GM19035 (cell line): ENCODE results near the gene CHST15.

ENCODE experiments used
- ATAC-seq: cut with Tn5 transposase; IDR thresholded peaks from one replicate; pipeline ENCODE4 v1.9.1; 2021; ENCODE audit not compliant: unreplicated experiment

Gene CHST15

GRCh38 chr10:124032087-124032935 is 61.1 kb downstream of the CHST15 start:
- ATAC-seq, result no peak

GRCh38 chr10:124030492-124031110 is 62.8 kb downstream of the CHST15 start:
- ATAC-seq, result no peak

GRCh38 chr10:124030061-124030460 is 63.3 kb downstream of the CHST15 start:
- ATAC-seq, result no peak

DNA sequence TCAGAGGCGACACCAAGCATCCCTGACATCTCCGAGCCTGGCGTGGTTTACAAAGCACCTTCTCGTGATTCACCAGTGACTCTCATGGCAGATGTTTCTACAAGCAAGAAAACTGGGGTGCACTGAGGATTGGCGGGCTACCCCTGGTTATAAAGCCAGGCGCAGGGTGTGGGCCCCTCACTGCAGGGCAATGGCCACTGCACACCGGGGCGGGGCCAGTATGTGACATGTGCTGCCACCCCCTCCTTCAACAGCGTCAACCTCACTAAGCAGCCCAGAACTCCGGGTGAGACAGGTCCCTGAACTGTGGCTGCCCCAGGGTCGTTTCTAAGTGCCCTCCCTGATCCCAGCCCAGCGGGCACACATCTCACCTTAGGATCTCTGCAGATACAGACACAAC is 63.8 kb downstream of the CHST15 start:
- ATAC-seq, result no peak

DNA sequence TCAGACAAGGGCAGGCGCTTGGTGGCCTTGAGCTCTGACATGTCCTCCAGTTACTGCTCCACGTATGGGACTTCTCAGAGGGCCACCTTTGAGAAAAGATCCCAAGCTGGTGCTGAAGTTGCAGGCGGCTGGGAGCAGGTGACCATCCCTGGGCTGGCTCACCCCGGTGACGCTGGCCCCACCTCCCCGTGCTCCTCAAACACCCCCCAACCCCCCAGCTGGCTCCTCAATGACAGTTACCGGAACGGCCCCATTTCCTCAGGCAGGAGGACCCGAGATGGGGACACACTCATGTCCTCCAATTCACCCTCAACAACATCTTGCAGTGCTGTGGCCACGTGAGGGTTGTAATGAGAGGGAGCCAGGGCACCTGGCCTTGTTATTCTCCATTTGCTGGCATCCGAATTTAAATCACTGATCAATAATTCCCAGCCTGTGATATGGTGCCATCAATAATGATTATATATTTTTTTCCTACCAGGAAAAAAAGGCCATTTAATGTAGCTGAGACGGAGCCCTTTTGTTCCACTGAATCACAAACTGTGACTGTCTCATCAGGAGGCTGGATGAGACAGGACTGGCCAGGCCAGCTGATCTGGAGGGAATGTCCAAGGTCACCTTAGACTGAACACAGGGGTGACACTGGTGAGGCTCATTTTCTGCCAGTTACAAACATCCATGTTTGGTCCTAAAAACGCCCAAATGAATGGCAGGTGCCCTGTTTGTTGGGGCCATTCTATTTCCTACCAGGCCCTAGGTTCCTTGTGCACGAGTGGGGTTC is 64.5 kb downstream of the CHST15 start:
- ATAC-seq, result no peak

- no peak for ATAC-seq
Observed at GRCh38 chr10:124027651-124028050, 65.7 kb downstream of the CHST15 start.

GRCh38 chr10:124027031-124027611 is 66.3 kb downstream of the CHST15 start:
- no peak for ATAC-seq

DNA sequence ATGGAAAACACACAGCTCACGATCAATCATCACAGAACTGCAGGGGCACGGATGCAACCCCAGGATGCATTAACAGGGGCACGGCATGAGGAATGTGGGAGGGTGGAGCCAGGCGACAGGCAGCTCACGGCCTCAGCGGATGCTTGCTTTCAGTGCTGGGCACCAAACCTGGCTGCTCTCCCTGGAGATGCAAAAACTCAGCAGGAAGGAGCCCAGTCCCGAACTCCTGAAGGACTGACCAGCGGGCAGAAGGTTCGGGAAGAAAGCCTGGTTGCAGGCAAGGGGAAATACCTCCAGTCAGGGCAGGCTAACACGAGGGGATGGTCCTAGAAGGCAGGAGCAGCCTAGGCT is 66.8 kb downstream of the CHST15 start:
- ATAC-seq, result no peak

DNA sequence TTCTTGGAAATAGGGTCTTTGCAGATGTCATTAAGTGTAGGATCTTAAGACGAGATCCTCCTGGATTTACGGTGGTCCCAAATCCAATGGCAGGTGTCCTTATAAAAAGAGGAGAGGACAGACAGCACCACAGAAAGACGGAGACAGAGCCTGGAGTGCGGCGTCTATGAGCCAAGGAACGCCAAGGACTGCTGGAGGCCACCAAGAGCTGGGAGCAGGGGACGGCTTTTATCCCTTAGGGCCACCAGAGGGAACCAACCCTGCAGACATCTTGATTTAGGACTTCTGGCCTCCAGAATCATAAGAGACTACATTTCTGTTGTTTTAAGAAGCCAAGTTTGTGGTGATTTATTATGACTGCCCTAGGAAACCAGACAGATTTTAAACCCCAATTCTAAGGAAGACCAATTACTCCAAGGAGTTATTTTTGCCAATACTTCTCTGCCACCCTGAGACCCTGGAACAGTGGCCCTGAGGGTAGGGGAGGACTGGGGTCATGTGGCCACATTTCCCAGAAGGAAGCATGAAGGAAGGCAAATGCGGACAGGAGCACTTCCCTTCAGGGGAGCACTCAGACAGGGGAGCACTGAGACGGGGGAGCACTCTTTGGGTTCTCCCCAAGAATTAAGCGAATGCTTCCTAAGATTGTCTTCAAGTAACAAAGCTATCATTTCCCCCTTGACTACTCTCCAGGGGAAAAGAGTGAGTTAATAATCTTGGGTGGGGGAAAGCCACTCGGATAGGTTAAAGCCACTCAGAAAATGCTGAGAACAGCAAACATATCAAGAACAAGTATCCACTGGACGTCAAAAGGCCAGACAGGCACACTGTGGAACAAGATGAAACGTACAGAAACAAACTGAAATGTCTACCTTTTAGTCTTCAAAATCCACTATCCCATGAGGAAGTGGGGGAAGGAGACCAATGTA is 67.5 kb downstream of the CHST15 start:
- no peak for ATAC-seq

DNA sequence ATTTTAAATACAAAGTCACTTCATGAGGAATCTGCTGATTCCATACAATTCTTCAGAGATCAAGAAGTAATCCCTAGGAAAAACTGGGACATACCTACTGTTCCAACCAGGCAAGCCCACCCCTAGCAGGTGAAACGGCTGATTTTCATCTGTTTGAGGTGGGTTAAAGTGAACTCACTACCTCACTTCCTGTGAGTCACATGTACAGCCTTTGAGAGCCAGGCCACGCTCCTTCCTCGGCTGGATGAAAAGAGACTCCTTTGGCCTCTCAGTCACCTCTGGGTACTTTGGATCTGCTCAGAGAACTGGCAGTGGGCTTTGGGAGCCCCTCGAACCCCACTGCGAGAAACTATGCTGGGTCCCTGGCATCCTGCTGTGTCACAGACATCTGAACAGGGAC is 68.2 kb downstream of the CHST15 start:
- ATAC-seq, result no peak

- ATAC-seq, result no peak
Observed at GRCh38 chr10:124022066-124022465, 71.3 kb downstream of the CHST15 start.

GRCh38 chr10:124020981-124021815 is 72.2 kb downstream of the CHST15 start:
- no peak for ATAC-seq

- ATAC-seq, result no peak
Observed at GRCh38 chr10:124019886-124020797, 73.3 kb downstream of the CHST15 start.

GRCh38 chr10:124018886-124019525 is 74.4 kb downstream of the CHST15 start:
- no peak for ATAC-seq

DNA sequence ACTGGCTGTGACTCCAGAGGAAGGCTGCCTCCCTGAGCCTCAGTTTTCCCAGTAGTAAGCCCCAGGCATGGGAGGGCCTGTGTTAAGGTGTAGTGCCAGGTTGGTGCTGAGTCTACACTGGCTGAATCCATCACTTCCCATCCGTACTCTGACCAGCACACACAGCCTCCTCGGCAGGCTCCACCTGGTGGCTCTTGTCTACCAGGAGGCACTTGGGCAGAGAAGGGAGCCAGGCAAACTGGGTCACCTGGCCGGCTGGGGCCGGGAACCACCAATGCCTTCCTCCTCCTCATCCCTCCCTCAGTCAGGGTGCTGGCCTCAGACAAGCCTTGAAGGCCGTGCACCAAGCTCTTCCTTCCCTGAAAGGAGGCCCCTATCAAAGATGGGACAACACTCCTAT is 75.7 kb downstream of the CHST15 start:
- no peak for ATAC-seq

DNA sequence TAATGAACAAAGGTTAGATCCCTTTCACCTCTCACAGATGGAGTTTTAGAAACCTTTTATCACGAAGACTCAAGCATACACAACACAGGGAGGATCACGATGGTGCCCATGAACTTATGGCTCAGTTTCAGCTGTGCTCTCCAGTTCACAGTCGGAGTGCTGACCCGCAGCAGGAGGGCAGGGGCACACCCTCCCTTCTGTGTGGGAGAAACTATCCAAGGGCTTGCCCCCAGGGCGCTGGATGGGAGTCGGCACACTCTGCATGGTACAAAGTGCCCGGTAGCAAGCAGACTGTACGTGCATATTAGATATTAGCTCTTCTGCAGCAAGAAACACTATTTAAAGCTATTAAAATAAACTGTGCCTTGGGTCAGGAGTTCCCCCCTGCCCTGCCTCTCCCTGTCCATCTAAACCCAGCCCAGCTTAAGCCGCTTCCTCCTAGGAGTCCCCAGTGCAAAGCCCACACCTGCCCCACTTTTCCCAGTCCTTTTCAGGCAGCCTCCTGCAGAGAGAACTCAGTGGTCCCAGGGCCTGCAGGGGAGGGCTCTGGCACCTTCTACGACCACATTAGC is 76.5 kb downstream of the CHST15 start:
- ATAC-seq, result no peak

GRCh38 chr10:124015991-124016390 is 77.4 kb downstream of the CHST15 start:
- ATAC-seq, result no peak
